ENCODE data around the gene RAB18.
"Not testable (repeated sequence)": the region's sequence is repeated elsewhere in the genome, so short reads cannot be mapped to it uniquely, and the experiment has no call there.

RAB18 gene

DNA sequence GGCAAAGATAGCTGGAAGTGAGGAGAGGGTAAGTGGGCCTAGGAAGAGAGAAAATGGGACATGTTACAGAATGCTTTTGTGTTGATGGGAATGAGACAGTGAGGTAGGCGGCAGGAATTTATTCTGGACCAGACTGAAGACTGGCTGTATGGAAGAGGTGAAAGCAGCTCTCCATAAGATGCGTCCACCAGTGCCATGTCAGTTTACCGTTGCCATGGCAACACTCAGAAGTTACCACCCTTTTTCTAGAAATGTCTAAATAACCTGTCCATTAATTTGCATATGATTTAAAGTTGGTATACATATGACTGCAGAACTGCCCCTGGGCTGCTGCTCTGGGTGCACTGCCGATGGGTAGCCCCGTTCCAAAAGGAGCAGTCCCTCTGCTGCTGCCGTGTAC, 46.7 kb downstream of the RAB18 start:
- no peak for DNase-seq

DNA sequence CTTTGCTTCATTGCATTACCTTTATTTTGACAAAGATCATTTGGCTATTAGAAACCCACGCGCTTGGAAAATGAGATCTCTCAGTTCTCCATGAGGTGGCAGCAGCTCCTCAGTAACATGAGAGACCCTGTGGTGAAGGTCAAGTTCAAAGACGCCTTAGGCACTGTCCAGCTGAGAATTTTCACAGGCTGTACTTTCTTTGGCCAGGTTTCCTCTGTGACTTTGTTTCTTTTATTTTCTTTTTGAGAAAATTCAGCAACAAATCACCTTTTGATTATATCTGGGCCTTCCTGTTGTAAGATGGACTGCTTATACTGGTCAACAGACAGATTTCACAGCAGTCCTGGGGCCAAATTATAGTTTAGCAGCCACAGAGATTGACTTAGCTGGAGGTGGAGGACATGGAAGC, 54.5 kb downstream of the RAB18 start:
- peak; percentile 51 for DNase-seq

DNA sequence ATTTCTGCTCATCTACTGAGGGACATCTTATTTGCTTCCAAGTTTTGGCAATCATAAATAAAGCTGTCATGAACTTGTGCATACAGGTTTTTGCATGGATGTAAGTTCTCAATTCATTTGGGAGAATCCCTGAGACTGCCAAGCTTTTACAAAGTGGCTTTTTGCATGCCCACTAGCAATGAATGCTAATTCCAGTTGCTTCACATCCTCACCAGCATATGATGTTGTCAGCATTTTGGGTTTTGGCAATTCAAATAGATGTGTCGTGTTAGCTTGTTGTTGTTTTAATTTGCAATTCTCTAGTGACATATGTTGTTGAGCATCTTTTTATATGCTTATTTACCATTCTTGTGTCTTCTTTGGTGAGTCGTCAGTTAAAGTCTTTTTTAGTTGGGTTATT, 57.2 kb downstream of the RAB18 start:
- no peak for DNase-seq

GRCh38 chr10:27564398-27564797, 60.3 kb downstream of the RAB18 start:
- peak; percentile 6 for DNase-seq

GRCh38 chr10:27564880-27565279, 60.8 kb downstream of the RAB18 start:
- DNase-seq = no peak

DNA sequence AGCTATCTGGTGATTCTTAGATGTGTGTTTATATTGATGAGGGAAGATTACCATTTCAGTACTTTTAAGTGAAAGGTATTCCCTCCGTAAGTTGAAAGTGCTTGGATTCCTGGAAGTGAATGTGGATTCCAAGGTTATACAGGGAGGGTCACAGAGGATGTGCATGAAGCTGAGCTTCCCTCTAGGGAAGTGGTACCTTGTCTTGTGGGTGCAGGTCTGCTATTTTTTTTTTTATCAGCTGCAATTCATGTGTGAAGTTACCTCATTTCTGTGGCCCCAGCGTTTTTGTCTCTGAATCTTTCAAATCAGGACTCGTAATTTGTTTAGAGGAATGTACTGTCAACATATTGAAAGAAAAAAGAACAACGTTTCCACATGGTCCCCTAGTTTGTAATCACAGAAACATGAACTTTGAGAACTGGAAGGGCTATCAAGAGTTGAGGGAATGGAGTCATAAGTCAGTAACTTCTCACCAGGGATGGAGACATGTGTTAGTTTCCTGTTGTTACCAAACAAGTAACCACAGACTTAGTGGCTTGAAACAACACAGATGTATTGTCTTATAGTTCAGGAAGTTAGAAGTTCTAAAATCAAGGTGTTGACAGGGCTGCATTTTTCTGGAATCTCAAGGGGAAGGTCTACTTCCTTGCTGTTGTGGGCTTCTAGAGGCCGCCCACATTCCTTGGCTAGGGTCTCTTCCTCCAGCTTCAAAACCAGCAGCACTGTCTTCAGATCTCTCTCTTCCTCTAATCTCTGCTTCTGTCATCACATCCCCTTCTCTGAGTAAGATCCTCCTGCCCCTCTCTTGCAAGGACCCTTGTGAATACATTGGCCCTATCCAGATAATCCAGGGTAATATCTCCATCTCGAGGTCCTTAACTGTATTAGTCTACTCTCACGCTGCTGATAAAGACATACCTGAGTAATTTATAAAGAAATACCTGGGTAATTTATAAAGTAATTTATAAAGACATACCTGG, 64.4 kb downstream of the RAB18 start:
- DNase-seq = peak; percentile 31

DNA sequence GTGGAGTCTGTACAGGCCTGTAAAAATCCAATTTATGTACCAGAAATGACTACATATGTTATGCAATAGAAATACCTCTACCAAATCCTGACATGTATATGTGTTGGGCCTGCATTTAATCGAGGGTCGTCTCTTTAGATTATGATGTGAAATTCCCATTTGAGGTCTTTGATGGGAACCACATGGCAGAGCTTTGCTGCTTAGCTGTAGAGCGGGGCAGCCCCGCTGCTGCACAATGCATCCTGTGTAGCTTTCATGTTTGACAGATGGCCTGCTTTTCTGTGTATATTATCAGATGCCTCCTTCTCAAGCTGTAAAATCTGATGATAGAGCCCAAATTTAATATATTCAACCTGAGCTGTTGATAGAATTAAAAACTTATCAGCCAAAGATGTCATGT, 65.8 kb downstream of the RAB18 start:
- no peak for DNase-seq

- not testable (repeated sequence) for DNase-seq
Measured at GRCh38 chr10:27577038-27577437, 72.9 kb downstream of the RAB18 start.

DNA sequence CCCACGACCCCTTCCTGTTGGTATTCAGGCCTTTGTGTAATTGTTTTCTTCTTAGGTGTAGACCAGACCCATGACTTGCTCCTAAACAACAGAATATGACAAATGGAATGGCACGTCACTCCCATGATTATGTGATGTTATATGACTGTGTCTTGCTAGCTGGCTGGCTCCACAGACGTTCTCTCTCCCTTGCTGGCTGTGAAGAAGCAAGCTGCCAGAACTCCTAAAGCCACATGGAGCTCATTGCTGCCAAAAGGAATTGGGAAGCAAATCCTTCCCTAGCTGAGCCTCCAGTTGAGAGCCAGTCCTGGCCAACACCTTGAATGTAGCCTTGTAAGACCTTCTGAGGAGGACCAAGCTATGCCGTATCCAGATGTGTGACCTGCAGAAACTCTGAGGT, 74.2 kb downstream of the RAB18 start:
- DNase-seq = no peak

GRCh38 chr10:27581225-27581624, 77.1 kb downstream of the RAB18 start:
- DNase-seq = no peak

- DNase-seq = no peak
Measured at GRCh38 chr10:27584302-27584701, 80.2 kb downstream of the RAB18 start.

All from CD4-positive, alpha-beta T cell treated with Interleukin-12 subunit alpha and Interleukin-12 subunit beta, for 1 hour (primary cell).